ENCODE measurements around the gene C11orf24. TPM values are rescaled to one million over a fixed set of nuclear protein-coding genes. Genes with fewer than 3 reads are reported as not detected.

C11orf24 gene
- total and polyA plus RNA-seq, 2 of the 4 experiments (the other 2 are of a cell fraction), result 42.5 to 135 TPM

- Histone ChIP-seq H3K18ac (ENCODE audit: low read depth, low read length) (no peak overlapping the region), H2AK5ac (ENCODE audit: low read depth, low read length) (no peak overlapping the region), H3K79me1 (ENCODE audit: low read depth in 1 of 2, low read length in 2 of 2) (no peaks in the 10 kb centered on the region), H3K23ac (ENCODE audit: low read depth, low read length) (no peak overlapping the region), H4K91ac (ENCODE audit: insufficient read depth, low read depth, low read length) (no peak overlapping the region), H3K36me3 (ENCODE audit: control insufficient read depth, insufficient read depth, low read length) (no peaks in the 10 kb centered on the region), H2AFZ (replicated peaks; ENCODE audit: low read length, poor library complexity) (no peak overlapping the region), H3K4me3 (ENCODE audit: insufficient read depth, low read depth, low read length) (no peak overlapping the region), H2BK20ac (ENCODE audit: low read depth, low read length) (no peak overlapping the region), H2BK15ac (ENCODE audit: low read depth, low read length) (no peak overlapping the region), H3K4ac (ENCODE audit: low read depth, low read length) (no peak overlapping the region), H3K9me3 (ENCODE audit: control insufficient read depth, insufficient read depth, low read length) (peaks cover 4% of the 10 kb centered on the region), H2BK5ac (ENCODE audit: low read depth, low read length, poor library complexity, severe bottlenecking) (no peak overlapping the region), H3K9ac (ENCODE audit: low read depth, low read length) (no peak overlapping the region), H3K9me1 (ENCODE audit: insufficient read depth, low read length) (no peaks in the 10 kb centered on the region), H4K20me1 (ENCODE audit: insufficient read depth, low read length) (no peaks in the 10 kb centered on the region), H4K8ac (ENCODE audit: low read depth in 2 of 2, low read length in 2 of 2) (no peak overlapping the region), H3K14ac (replicated peaks; ENCODE audit: low read depth, low read length) (no peak overlapping the region), H3K27me3 (ENCODE audit: control insufficient read depth, insufficient read depth, low read length) (peaks cover 2% of the 10 kb centered on the region; the same call in 1 of the 2 replicates), H3K4me1 (ENCODE audit: control insufficient read depth, insufficient read depth, low read length) (no peaks in the 10 kb centered on the region), H4K5ac (ENCODE audit: low read depth, low read length) (no peak overlapping the region), H3K4me2 (ENCODE audit: low read depth, low read length) (no peak overlapping the region), H2BK120ac (ENCODE audit: low read depth, low read length) (no peak overlapping the region), H3K27ac (ENCODE audit: insufficient read depth, low read length) (no peak overlapping the region), H2AK9ac (replicated peaks; ENCODE audit: low read depth, low read length, poor library complexity) (no peak overlapping the region), H3K56ac (ENCODE audit: extremely low read depth, insufficient read depth, low read length) (no peak overlapping the region)
- TF ChIP-seq USF2 (IDR thresholded peaks at IDR 0.05; ENCODE audit: low read depth, low read length), result no peak
- no peak for TF ChIP-seq FOS (IDR thresholded peaks at IDR 0.05; ENCODE audit: low read depth, low read length)
- TF ChIP-seq RFX5 (IDR thresholded peaks at IDR 0.05; ENCODE audit: low read depth, low read length), result no peak
- no peak for TF ChIP-seq CEBPB (IDR thresholded peaks at IDR 0.05; ENCODE audit: low read depth, low read length)
- TF ChIP-seq CHD1 (IDR thresholded peaks at IDR 0.05; ENCODE audit: low read depth, low read length), result no peak
- TF ChIP-seq CTCF (conservative IDR thresholded peaks at IDR 0.05; ENCODE audit: low read depth, low read length), result no peak
- no peak for TF ChIP-seq ELK1 (IDR thresholded peaks at IDR 0.05; ENCODE audit: borderline replicate concordance, low read depth, low read length)
- no peak for TF ChIP-seq SMC3 (IDR thresholded peaks at IDR 0.05; ENCODE audit: low read depth, low read length)
- no peak for TF ChIP-seq RAD21 (IDR thresholded peaks at IDR 0.05; ENCODE audit: low read length)
- TF ChIP-seq NFE2L2 (IDR thresholded peaks at IDR 0.05; ENCODE audit: low read depth, low read length), result no peak
- no peak for TF ChIP-seq MXI1 (IDR thresholded peaks at IDR 0.05; ENCODE audit: borderline replicate concordance, low read depth, low read length)
- BruUV-seq (replicated peaks), result no TSS peak
- ATAC-seq (ENCODE audit: low read depth) (no peak), DNase-seq (no peak)
- dilution Hi-C loops (cut with HindIII; ENCODE audit: low sequenced_read_pairs, unreplicated experiment) (no loop called here), in situ Hi-C loops (cut with MboI; ENCODE audit: low sequenced_read_pairs) (no loop called here), intact Hi-C loops (cut with micrococcal nuclease) (no loop called here)
- WGBS, 2 experiments (ENCODE audit: extremely low coverage in 2 of 2, insufficient read length in 1 of 2), result no CpG with 5 or more reads among the region's 2 CpGs
- ChIA-PET CTCF (interaction anchor here (0.6 to 0.8 kb wide), 2 partner anchors 123 to 1494 kb away, joined by 3 to 4 read pairs; no protein-coding TSS in a partner anchor), POLR2A (ENCODE audit: unreplicated experiment) (no interaction called here)
Measured at GRCh38 chr11:68289456-68289855, 17.7 kb upstream of the C11orf24 start.
